HEK293 (cell line): ENCODE data around the gene OR1F1.

Experiments used
- BCL11A ChIP-seq: fragments of 450-650 bp; formaldehyde crosslinking; IDR thresholded peaks from 2 replicates; pipeline ENCODE4 v1.5.1; 2016; ENCODE audit warnings: low read depth, missing biosample characterization, missing genetic modification characterization
- HIC1 ChIP-seq: fragments of 450-650 bp; formaldehyde crosslinking; IDR thresholded peaks from 2 replicates; pipeline ENCODE4 v1.5.1; 2016; ENCODE audit warnings: missing biosample characterization, missing genetic modification characterization
- HOXA7 ChIP-seq: sonication (generic); formaldehyde crosslinking; IDR thresholded peaks from 2 replicates; pipeline ENCODE4 v1.8.1; 2022; ENCODE audit warnings: missing genetic modification reagents, borderline replicate concordance
- KLF8 ChIP-seq: fragments of 450-650 bp; formaldehyde crosslinking; IDR thresholded peaks from 2 replicates; pipeline ENCODE4 v1.5.1; 2016; ENCODE audit warnings: missing biosample characterization, missing genetic modification characterization
- MEIS1 ChIP-seq: sonication (generic); formaldehyde crosslinking; IDR thresholded peaks from 2 replicates; pipeline ENCODE4 v1.8.1; 2022; ENCODE audit warnings: missing genetic modification reagents, mild to moderate bottlenecking, borderline replicate concordance
- SALL2 ChIP-seq: fragments of 450-650 bp; formaldehyde crosslinking; IDR thresholded peaks from 2 replicates; pipeline ENCODE4 v1.5.0; 2017; ENCODE audit warnings: missing biosample characterization, mild to moderate bottlenecking, missing genetic modification characterization, borderline replicate concordance
- SP2 ChIP-seq: fragments of 450-650 bp; formaldehyde crosslinking; IDR thresholded peaks from 2 replicates; pipeline ENCODE4 v1.5.1; 2016; ENCODE audit warnings: missing biosample characterization, missing genetic modification characterization
- TRIM28 ChIP-seq: IDR thresholded peaks from 2 replicates; pipeline ENCODE4 v1.6.1; 2011; ENCODE audit warnings: low read length, control low read depth, borderline replicate concordance
- YY1 ChIP-seq: fragments of 450-650 bp; formaldehyde crosslinking; IDR thresholded peaks from 2 replicates; pipeline ENCODE4 v1.5.1; 2018; ENCODE audit warnings: missing biosample characterization, missing genetic modification characterization
- ZFHX2 ChIP-seq: fragments of 450-650 bp; formaldehyde crosslinking; conservative IDR thresholded peaks from 2 replicates; pipeline ENCODE4 v1.5.1; 2016; ENCODE audit warnings: missing biosample characterization, missing genetic modification characterization
- ZIC2 ChIP-seq: fragments of 450-650 bp; formaldehyde crosslinking; IDR thresholded peaks from 2 replicates; pipeline ENCODE4 v1.5.1; 2016; ENCODE audit warnings: missing biosample characterization, missing genetic modification characterization
- ZNF140 ChIP-seq: fragments of 450-650 bp; formaldehyde crosslinking; IDR thresholded peaks from 2 replicates; pipeline ENCODE4 v1.5.1; 2016; ENCODE audit warnings: missing biosample characterization, missing genetic modification characterization
- ZNF202 ChIP-seq: fragments of 450-650 bp; formaldehyde crosslinking; IDR thresholded peaks from 2 replicates; pipeline ENCODE4 v1.5.1; 2016; ENCODE audit warnings: missing biosample characterization, missing genetic modification characterization, borderline replicate concordance
- ZNF221 ChIP-seq: fragments of 450-650 bp; formaldehyde crosslinking; IDR thresholded peaks from 2 replicates; pipeline ENCODE4 v1.5.1; 2017; ENCODE audit warnings: missing biosample characterization, missing genetic modification characterization, borderline replicate concordance
- ZNF274 ChIP-seq, 2 experiments: fragments of 200-500 bp in 1 of 2; fragments of 450-650 bp in 1 of 2; sonication (Bioruptor generic) in 1 of 2; formaldehyde crosslinking in 1 of 2; IDR thresholded peaks; 2 replicates each; pipeline versions ENCODE4 v1.5.1 to v1.6.1; 2014 to 2016; ENCODE audit warnings: borderline replicate concordance in 1 of 2, inconsistent platforms in 1 of 2, low read length in 1 of 2, missing biosample characterization in 1 of 2, missing genetic modification characterization in 1 of 2
- ZNF280D ChIP-seq: fragments of 450-650 bp; formaldehyde crosslinking; IDR thresholded peaks from 2 replicates; pipeline ENCODE4 v1.5.1; 2016; ENCODE audit warnings: missing biosample characterization, missing genetic modification characterization
- ZNF426 ChIP-seq: fragments of 450-650 bp; formaldehyde crosslinking; IDR thresholded peaks from 2 replicates; pipeline ENCODE4 v1.5.1; 2017; ENCODE audit warnings: missing biosample characterization, missing genetic modification characterization, mild to moderate bottlenecking, inconsistent platforms, moderate library complexity
- ZNF518A ChIP-seq: fragments of 450-650 bp; formaldehyde crosslinking; conservative IDR thresholded peaks from 2 replicates; pipeline ENCODE4 v1.5.1; 2016; ENCODE audit warnings: low read depth, missing biosample characterization, missing genetic modification characterization
- ZNF555 ChIP-seq: fragments of 450-650 bp; formaldehyde crosslinking; conservative IDR thresholded peaks from 2 replicates; pipeline ENCODE4 v1.5.1; 2017; ENCODE audit warnings: missing biosample characterization, mild to moderate bottlenecking, missing genetic modification characterization, inconsistent platforms
- ZNF600 ChIP-seq: fragments of 450-650 bp; formaldehyde crosslinking; IDR thresholded peaks from 2 replicates; pipeline ENCODE4 v1.5.1; 2016; ENCODE audit warnings: missing biosample characterization, missing genetic modification characterization
- ZNF629 ChIP-seq: fragments of 450-650 bp; formaldehyde crosslinking; IDR thresholded peaks from 2 replicates; pipeline ENCODE4 v1.5.1; 2017; ENCODE audit warnings: missing biosample characterization, missing genetic modification characterization
- ZNF677 ChIP-seq: fragments of 450-650 bp; IDR thresholded peaks from 2 replicates; pipeline ENCODE4 v1.5.0; 2018; ENCODE audit warnings: missing biosample characterization, mild to moderate bottlenecking, missing genetic modification characterization, moderate library complexity
- ZNF704 ChIP-seq: fragments of 450-650 bp; formaldehyde crosslinking; IDR thresholded peaks from 2 replicates; pipeline ENCODE4 v1.5.1; 2016; ENCODE audit warnings: missing biosample characterization, missing genetic modification characterization
- ZNF707 ChIP-seq: fragments of 450-650 bp; formaldehyde crosslinking; IDR thresholded peaks from 2 replicates; pipeline ENCODE4 v1.5.1; 2016; ENCODE audit warnings: missing biosample characterization, missing genetic modification characterization
- ZNF777 ChIP-seq: fragments of 450-650 bp; formaldehyde crosslinking; IDR thresholded peaks from 2 replicates; pipeline ENCODE4 v1.5.1; 2017; ENCODE audit warnings: missing biosample characterization, missing genetic modification characterization, borderline replicate concordance
- ZSCAN18 ChIP-seq: fragments of 450-650 bp; formaldehyde crosslinking; IDR thresholded peaks from 2 replicates; pipeline ENCODE4 v1.5.1; 2016; ENCODE audit warnings: missing biosample characterization, missing genetic modification characterization

OR1F1 gene

GRCh38 chr16:3150346-3151218, 37.4 kb upstream of the OR1F1 start (continued):
- TF ChIP-seq SALL2 (tag by site-specific recombination): no peak
- TF ChIP-seq HIC1: no peak
- TF ChIP-seq ZNF777: no peak
- TF ChIP-seq ZNF704 (tag by site-specific recombination): no peak
- TF ChIP-seq ZNF555 (tag by site-specific recombination): no peak
- no peak for TF ChIP-seq ZNF280D (tag by site-specific recombination)
- no peak for TF ChIP-seq ZNF677 (tag by site-specific recombination)
- no peak for TF ChIP-seq MEIS1
- TF ChIP-seq BCL11A: no peak
- no peak for TF ChIP-seq ZNF518A (tag by site-specific recombination)
- TF ChIP-seq SP2 (tag by site-specific recombination): peak; percentile 77
- peak; percentile 60 for TF ChIP-seq ZIC2
- peak; percentile 32; the same call in 1 of the 2 replicates for TF ChIP-seq ZSCAN18 (tag by site-specific recombination)
- TF ChIP-seq ZNF140 (tag by site-specific recombination): no peak
- TF ChIP-seq ZFHX2 (tag by site-specific recombination): no peak
- TF ChIP-seq ZNF426 (tag by site-specific recombination): no peak
- TF ChIP-seq YY1 (tag by site-specific recombination): peak; percentile 67
- no peak for TF ChIP-seq ZNF707 (tag by site-specific recombination)
- peak; percentile 89 for TF ChIP-seq ZNF600
- TF ChIP-seq ZNF221 (tag by site-specific recombination): no peak
- no peak for TF ChIP-seq ZNF274 (IDR thresholded peaks at IDR 0.05; ENCODE audit: low read length)
- no peak for TF ChIP-seq ZNF274 (tag by site-specific recombination; IDR thresholded peaks at IDR 0.05; ENCODE audit: borderline replicate concordance)
- peak; percentile 70; the same call in 1 of the 2 replicates for TF ChIP-seq TRIM28
- peak; percentile 85 for TF ChIP-seq ZNF629 (tag by site-specific recombination)
- TF ChIP-seq HOXA7 (CRISPR knock-in tag): no peak
- no peak for TF ChIP-seq ZNF202 (tag by site-specific recombination)
- peak; percentile 26; the same call in 1 of the 2 replicates for TF ChIP-seq KLF8 (tag by site-specific recombination)
